Measurements from ENCODE around the gene NCKAP5.
A peak's percentile ranks its signal among the peaks of the same experiment; 100 is the strongest.

Gene NCKAP5

DNA sequence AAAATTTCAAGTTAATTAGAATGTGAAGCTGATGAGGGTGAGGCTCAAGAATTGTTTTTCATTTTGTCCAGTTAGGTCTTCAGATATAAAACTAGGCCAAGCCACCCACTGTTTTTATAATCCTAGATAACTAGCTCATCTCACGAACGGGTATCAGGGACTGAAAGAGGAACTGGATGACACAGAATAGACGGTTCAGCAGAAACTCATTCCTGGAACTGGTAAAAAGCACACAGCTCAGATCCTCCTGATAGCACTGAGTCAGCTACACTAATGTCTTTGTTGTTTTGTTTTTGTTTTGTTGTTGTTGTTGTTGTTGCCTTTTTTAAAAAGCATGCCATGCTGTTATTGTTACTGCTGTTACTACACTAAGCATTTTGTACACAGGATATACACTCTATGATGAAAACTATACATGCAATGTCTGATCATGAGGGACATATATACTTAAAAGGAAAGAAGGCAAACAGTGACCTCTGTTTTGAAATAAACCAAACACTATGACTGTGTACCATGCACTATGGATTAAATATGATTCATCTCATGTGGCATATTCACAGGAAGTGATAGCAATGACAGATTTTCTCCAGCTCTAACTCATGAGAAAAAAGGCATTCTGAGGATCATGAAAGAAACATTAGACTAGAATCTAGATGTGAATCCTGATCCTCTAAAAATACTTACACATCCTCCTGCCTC, 437.6 kb downstream of the NCKAP5 start:
- DNase-seq: peak; percentile 57

DNA sequence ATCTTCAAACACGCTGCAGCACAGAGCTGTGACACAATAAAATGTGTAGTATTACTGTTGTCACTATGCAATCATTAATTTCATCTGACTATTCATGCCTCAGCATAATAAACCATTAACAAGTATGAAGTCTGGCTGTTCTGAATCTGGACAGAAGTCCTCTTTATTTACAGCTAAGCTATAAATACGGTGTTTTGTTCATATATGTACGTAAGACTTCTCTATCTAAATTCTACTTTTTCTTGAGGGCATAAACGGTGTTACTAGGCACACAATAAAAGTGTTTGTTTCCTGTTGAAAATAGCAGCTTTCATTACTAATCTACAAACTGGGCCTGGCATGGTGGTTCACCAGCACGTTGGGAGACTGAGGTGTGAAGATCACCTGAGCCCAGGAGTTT, 443.8 kb downstream of the NCKAP5 start:
- DNase-seq: no peak

DNA sequence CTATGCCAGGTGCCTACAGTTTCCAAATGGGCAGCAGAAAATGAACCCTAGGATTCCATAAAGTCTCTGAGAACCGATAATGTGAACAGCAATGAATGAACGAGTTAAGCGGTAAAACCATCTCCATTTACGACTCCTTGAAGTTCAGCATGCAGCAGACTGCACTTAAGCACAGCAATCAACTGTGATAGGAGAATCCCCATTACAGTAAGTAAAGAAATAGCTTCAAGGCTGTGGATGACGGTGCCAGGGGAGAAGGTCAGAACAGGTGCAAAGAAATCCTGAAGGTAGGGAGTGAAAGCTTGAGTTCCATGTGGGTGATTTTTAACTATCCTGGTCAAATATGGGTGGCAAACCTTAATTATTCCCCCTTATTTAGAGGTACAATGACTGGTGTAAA, 444.4 kb downstream of the NCKAP5 start:
- no peak for DNase-seq

DNA sequence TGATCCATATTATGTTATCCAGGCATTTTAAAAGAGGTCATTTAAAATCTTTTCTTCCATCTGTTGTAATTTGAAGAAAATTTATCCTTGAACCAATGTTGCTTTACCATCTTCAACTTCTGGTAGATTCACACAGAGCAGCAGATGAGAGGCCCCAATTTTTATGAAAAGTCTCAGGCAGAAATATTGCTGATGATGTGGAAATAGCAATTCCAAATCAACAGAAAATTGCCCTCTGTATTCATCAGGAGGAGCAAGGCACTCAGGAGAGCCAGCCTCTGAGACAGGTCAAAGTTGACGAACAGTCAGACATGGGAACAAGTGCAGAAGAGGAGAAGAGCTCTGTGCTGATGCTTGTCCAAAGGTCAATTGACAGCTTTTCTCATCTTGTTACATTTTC, 444.9 kb downstream of the NCKAP5 start:
- DNase-seq: no peak

DNA sequence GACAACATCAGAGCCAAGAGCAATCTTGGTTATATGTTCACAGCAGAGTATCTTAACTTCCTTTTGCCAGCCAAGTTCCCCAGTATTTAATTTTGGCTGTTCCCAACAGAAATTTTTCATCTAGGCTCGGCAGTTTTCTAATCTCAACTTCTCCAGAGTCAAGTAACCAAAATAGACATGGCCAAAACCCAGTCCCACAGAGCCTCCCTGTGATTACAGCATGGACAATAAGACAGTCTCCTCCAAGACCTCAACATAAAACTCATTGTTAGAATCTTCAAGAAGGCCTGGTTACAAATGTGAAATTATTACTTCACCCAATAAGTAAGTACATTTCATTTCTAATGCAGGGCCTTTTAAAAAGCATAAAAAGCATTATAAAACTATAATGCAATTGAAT, 445.7 kb downstream of the NCKAP5 start:
- DNase-seq: no peak

DNA sequence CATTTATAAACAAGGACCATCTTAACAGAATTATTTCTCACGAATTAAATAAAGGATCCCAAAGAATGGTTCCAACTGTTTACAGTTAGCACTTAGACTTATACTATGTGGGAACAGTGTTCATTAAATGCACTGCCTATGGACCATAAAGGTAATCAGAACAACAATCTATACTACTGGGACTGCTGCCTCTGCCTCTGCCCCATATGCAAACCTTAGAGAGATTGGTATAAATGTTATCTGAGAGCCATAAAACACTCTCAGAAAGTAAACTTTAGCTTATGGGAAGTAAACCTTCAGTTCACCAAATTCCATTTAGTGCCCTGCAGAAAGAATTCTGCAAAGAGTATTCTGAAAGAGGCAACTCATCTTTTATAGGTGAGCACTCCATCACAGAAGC, 448.0 kb downstream of the NCKAP5 start:
- DNase-seq: no peak

DNA sequence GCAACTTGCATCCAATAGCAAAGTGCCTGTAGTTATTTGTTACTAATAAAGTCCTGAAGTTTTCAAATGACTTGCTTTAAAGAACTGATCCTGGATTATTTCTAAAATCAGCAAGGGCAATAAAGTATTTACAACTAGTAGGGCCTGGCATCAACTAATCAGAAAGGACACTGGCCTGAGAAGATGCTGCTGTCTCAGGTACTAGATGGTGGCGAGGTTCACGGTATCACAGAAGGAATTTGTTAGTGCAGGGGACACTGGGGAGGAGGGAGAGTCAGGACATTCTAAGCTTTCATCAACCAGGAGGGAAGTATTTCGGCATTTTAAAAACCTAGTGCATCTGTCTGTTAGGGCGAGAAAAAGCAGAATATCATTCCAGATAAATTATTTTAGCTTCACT, 458.1 kb downstream of the NCKAP5 start:
- no peak for DNase-seq

DNA sequence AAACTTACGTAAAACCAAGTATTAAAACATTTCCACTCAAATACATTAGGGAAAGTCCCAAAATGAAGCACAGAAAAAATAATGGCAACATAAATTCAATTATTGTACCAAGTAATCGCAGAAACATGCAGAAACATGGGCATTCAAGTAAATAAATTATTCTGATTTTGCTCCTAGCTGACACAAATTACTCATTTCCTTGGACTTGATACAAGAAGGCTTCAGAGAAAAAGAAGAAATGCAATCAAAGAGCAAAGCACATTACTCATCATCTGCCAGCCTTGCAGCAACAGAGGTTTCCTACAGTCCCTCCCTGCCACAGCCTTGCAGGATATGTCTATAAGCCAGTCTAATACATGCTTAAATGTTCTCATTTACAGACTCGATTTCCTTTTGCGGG, 458.5 kb downstream of the NCKAP5 start:
- peak; percentile 83 for DNase-seq

DNA sequence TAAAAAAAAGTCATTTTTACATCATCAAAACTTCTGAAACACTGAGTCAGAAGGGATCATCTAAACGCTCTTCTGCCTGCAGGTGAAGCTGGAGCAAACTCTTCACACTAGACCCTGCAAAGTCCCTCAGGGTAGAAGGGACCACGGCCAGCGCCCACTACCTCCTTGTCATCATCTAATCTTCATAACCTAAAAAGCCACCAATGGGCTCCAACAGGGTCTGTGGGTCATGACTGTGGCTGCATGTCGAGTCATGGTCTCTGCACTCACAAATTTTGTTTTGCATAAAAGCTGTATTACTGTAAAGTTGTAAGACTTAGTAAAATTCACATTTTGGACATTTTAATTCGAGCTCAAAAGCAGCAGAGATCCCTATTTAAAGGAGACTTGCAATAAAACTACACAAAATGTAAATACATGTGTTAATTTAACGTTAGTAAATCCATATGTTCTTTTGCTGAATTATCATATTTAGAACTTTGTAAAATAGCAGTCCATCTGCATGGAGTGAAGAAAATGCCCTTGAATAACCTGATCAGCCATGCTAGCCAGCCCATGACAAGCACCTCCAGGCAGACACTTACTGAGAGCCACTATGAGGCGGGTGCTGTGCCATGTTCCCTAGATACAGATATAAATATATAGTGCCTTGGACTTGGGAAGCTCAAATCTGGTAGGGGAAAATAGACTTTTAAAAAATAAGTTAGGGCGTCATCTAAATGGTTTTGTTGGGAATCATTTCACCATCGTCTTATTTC, 461.0 kb downstream of the NCKAP5 start:
- no peak for DNase-seq

DNA sequence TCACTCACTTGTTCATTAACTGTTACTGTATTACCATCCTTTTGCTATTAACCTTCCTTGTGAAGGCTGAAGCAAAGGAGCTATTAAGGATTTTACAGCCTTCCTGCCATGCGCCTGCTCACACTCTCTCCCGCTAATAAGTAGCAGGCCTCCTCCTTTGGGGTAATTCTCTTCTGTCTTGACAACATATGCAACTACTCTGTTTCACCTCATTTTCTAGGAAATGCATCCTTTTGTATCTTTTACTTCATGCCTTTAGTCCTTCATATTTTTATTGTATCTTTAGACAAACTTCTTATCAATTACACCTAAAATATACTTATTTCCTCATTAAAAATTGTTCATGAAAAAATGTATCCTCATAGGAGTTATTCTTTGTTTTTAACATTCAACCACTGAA, 463.4 kb downstream of the NCKAP5 start:
- no peak for DNase-seq

DNA sequence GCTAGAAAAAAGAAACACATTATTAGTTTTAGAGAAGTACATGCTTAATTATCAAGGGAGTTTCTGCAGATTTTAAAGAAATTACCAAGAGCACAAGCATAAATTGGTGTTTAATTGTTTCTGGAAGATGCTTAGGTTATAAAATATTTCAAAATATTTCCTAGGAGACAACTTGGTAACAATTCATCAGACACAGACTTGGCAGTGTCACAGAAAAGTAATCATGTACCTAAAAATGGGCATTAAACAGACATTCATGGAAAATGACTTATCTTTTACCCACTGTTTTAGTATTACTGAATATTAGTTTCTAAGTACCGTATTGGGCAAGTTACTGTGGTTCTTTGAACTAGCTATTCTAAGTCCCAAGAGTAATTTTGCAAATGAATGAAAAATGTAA, 469.5 kb downstream of the NCKAP5 start:
- no peak for DNase-seq

DNA sequence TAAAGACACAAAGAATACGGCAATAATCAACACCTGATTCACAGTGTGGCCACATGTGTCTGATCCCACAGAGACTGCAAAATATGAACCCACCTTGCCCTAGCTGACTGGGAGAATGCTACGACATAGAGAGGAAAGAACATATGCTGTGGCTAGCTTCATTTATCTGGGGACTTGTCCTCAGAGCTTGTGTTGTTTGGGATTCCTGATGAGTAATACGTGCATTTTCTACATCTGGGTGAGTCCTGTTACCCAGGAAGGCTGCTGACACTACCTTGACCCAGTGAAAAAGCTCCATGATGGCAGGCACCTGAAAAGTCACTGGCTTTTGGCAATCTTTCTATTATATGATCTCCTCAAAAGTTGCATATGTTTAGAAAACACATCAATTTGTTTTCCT, 470.6 kb downstream of the NCKAP5 start:
- peak; percentile 48 for DNase-seq

DNA sequence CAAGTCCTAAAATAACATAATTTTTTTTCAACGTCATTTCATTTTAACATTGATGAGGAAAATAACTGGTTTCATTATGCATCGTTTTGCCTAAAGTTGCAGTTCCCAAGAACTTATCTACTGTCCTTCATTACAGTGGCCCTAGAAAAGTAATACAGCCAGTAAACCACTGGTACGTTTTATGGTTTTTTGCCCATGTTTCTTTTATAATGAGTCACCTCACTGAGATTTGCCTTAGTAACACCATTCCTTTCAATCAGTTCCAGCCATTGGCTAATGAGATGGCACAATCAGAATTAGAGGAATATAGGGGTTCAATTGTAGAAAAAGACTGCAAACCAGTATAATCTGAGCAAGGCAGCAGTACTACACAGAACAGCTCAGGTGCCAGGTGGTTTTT, 475.7 kb downstream of the NCKAP5 start:
- DNase-seq: peak; percentile 21

DNA sequence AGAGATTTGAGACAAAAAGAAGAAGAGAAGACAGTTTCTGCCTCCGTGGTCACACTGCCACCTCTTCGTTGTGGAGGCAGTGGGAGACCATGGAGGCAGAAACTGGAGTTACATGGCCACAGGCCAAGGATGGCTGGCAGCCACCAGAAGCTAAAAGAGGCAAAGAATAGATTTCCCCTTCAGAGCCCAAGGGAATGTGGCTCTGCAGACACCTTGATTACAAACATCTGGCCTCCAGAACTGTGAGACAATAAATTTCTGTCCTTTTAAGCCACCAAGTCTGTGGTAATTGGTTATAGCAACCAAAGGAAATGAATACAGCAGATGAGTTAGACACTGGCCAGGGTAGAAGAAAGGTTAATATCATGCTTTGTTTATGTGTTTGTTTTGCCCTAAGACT, 477.9 kb downstream of the NCKAP5 start:
- no peak for DNase-seq

DNA sequence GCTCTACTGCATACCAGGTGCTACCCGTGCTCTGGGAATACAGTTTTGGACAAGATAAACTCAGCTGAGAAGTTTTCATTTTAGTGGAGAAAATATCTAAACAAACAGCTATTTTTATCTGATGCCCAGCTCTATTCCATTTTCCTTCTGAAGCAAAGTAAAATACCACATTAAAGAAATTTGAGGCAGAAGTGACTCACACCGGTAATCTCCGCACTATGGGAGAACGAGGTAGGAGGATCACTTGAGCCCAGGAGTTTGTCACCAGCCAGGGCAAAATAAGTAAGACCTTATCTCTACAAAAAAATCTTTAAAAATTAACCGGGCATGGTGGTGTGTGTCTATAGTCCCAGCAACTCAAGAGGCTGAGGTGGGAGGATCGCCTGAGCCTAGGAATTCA, 482.1 kb downstream of the NCKAP5 start:
- no peak for DNase-seq

DNA sequence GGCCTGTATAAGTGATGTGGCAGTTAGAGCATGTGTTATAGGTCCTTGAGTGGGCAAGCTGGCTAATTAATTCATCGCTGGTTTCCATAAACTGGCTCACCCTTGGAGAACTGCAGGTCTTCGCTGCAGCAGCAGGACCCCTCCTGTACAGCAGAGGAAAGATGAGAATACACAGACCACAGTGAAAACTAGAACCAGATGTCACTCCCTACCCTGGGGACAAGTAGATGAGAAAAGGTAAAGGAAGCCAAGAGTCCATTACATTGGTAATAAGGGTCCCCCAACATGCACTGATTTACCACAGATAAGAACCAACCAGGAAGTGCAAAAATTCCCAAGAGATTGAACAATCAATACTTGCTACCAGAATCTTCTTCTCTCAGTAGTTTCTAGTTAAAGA, 482.6 kb downstream of the NCKAP5 start:
- no peak for DNase-seq

DNA sequence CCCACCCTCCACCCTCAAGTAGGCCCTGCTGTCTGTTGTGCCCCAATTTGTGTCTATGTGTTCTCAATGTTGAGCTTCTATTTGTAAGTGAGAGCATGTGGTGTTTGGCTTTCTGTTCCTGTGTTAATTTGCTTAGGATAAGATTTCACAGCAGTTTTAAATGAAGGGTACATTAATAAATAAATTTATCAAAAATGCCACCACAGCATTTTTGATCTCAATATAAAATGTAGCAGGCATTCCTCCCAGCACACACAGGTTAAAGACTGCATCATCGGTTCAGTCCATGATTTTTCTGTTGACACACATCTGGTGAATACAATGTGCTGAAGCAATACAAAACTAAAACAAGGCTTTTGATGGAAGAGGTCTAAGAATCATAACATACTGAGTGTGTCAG, 486.2 kb downstream of the NCKAP5 start:
- DNase-seq: no peak

DNA sequence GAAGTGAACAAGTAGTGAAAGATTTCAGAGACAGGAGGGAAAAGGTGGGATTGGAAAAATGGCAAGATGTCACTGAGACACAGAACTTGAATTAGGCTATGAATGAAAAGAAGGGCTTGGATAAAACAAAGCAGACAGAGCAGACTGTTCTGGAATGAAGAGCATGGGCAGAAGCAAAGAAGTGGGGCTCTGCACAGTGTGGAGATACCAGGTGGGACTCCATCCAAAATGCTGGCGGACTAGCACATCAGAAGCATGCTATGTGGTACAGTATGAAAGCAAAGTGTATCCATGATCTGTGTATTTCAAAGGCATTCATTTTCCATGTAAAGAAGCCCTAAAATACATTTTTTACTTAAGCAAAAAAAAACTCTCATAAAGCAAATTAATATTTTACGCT, 487.4 kb downstream of the NCKAP5 start:
- no peak for DNase-seq

DNA sequence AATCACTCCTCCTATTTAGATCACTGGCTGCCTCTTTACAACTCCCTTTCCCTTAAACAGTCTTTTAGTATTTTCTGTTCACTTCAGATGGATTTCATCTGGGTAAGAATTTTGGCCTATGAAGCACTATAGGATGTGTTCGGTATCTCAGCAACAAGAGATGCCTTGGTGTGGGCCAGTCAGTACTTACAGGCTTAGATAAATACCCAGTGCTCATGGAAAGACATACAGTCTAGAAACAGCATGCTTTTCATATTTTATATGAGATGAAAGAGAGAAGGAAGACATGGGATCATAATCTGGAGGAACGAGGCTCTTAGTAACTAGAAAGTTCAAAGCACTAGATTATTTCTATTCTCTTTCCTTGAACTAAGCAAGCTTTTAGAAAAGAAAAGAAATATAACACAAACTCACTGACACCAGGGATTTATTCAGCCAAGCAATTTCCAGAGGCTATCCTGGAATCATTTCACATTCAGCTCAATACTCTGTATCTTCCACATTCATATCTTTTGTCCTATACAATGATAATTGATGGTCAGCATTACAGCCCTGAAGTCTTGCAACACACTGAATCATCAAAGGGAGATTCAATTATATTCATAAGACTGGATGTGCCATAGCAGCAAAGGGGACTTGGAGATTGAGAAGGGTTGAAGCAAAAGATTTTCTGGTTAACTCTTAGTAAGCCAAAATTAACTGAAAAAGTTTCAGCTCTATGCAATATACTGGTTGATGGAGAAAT, 489.4 kb downstream of the NCKAP5 start:
- no peak for DNase-seq

DNA sequence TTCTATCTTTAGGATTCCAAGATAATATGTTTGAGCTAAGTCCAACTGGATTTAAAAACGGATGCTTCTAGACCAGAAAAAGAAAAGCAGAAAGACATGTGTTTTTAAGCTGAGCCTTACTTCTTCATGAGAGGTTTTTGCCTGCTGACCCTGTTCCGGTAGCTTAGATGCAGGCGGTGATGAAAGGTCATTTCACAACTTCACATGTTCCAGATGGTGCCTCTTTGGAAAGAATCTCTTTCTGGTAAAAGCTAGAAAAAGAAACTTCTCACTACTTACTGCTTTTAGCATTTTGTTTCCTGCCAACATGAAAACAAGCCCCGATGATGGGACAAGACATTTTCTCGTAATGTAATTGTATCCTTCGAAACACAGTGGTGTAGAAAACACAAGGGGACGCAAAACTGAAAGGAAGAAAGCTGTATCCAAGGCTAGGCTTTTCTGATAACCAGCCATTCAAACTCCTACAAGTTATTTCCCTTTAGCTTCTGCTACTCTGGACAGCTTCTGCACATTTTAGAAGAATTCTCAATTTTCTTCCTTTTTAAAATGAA, 490.9 kb downstream of the NCKAP5 start:
- no peak for DNase-seq

DNA sequence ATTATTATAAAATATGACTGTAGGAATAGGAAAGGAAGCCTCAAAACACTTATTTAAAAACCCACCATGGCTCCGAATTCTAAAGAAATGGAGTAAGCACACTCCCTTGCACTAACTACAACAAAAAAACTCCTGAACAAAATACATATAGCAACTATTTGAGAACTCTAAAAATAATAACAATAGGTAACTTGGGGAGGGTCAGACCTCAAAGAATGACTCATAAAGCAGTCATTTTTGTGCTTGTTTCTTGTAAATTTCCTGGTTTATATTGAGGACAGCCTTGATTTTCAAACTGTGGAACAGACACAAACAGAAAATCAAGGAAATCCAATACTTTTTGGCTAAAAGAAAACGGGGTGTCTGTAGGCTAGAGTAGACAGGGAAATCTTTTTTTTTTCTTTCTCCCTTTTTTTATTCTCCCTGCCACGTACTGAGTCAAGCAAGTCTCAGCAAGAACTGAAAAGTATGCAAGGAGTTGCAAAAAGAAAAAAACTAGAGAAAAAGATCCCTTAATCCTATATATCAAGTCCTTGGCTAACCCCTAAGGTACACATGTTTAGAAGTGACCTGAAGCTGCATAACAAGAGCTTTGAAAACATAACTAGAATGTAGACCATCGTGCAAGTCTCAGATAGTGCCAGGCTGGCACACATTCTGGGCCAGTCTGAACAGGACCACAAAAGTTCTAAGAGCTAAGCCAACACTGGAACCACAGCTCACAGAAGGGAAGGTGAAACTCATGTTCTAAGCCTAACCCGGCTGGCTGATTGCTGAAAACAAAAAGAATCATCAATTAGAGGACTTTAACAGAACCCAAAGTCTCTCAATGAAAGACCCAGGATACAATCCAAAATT, 495.2 kb downstream of the NCKAP5 start:
- DNase-seq: no peak

DNA sequence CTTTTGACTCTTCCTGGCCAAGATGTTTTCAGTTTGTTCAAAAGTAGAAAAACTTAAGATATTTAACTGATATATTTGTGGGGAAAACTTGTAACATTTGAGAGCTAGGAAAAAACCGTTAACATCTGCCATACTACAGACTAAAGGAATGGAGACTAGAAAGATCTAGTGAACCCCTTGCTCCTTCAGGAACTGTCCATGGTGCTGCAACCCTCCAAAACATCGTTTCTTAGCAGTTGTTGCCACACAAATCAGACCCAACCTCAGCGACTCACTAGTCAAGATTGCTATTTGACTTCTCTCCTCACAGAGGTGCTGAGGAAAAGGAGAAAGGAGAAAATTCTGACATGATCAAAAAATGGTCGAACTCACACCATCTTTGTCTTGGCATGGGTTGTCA, 504.5 kb downstream of the NCKAP5 start:
- peak; percentile 59 for DNase-seq

All from fibroblast of skin of back (primary cell).